HG03039 (cell line): Measurements from ENCODE around the gene DIAPH2.

Source experiments
- ATAC-seq: cut with Tn5 transposase; IDR thresholded peaks from one replicate; pipeline ENCODE4 v1.9.1; 2021; ENCODE audit warnings: mild to moderate bottlenecking, moderate library complexity; ENCODE audit not compliant: unreplicated experiment

DIAPH2 gene

DNA sequence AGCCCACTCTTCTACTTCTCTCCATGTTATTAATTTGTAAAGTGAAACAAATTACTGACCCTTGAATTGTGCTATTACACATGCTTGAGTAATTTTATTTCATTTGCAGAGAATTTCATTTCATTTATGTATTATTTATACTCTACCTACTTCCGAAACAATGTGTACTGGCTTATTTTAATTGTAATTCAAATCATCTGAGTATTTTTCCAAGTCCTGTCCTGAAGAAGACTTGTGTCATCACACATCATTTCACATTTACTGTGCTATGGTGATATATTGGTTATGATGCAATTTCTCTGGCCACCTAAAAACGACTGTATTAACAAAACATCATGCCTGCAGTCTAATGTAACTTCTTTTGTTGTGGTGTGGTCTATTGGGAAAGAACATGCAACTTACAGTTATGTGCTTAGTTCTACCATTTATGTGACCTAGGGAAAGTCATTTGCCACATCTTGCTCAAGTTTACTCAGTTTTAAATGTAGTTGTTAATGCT is 583.6 kb downstream of the DIAPH2 start:
- no peak for ATAC-seq

DNA sequence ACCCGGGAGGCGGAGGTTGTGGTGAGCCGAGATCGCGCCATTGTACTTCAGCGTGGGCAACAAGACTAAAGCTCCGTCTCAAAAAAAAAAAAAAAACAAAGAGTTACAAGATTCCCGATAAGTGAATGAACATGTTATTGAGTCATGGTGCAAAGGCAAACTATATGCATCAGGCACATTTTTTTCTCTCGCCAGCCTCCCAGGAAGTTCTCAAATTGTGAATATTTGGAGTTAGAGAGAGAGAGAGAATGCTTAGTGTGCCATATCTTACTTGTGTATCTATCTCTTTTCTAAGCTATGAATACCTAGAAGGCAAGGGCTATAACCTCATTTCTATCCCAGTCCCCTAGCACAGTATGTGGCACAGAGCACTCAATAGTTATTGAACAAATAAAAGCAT is 599.9 kb downstream of the DIAPH2 start:
- no peak for ATAC-seq

DNA sequence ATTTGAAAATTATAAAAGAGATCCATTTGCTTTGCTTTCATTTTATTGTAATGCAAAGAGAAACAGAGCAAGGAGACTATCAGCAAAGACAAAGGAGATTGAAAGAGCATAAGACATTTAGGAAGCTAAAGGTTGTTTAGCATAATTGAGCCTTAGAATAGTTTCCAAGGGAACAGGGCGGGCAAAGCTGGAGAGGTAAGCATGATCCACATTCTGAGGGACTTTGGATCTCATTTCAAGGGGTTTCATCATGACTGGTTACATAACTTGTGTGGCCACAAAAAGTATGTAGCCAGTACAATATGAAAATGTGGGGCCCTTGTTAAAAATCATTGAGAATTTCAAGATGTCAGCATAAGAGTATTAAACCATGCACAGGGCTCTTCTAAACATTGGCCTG is 605.6 kb downstream of the DIAPH2 start:
- no peak for ATAC-seq

DNA sequence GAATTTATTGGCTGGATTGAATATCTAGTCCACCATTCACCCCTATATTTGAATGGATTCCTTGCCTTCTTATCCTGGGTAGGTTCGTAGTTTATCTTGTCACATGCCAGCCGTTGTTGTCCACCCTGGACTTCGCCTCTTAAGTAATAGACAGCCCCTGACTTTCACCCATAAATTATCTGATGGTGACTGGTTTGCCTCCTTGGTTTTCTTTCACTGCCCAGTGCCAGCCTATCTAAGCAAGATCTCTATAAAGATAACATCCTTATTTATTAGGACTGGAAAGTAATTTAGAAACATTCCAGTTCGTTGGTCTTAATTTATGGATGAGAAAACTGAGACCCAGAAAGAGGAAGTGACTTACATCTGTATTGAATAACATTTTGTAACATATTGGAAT is 609.4 kb downstream of the DIAPH2 start:
- no peak for ATAC-seq

DNA sequence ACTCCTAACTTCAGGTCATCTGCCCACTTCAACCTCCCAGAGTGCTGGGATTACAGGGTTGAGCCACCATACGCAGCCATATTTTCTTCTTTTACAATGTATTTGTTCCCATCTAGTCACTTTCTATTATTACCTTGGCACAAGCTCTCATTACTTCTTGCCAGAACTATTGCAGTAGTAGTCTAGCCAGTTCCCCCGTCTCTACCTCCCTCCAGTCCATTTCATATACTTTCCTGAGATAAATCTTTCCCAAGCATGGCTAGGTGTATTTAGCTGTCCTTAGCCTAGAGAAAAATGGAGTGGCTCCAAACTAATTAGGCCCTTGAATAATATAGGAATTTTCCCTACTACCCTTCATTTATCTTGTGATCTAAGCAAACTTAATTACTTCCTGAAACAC is 611.3 kb downstream of the DIAPH2 start:
- ATAC-seq, result no peak

DNA sequence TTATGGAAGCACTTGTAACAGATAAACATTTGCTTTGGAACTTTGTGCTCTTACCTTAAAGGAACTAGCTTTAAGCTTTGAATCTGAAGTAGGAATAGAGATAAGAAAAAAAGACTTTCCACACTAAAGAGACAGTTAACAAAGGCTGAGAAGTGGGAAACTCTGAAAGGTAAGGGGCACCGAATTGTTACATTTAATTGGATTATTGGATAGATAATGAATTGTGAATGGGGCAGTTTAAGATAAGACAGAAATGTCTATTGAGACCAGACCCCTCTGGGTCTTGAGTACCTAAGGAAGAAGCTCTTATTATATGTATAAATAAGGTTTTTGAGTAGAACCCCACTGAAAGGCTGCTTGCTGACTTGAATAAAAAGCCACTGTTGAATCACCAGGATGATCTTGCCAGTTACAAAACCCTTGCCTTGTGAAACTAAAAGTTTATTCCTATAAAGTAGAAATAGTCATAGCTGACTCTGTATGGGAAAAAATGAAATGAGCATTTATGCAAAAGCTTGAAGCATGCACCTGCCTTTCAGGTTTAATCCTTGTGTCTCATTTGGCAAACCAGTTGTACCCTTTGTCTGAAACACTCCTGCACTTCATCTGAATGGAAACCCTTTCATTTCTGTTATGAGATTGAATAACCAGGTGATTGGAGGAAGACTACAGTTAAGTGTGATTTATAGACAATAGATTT is 622.3 kb downstream of the DIAPH2 start:
- no peak for ATAC-seq

DNA sequence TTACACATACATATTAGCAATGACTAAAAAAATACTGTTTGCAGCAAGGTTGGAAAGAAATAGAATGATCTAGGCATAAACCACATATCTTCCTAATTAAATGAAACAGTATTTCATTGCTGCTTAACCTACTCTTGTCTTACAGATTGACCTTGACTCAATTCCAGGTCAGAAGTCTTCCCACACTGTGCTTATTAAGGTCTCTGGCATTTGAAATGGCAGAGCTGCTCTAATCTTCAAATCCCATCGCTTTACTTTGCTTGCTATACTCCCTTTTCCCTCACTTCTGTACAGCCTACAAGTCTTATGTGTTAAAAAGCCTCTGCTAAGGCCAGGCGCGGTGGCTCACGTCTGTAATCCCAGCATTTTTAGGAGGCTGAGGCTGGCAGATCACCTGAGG is 623.5 kb downstream of the DIAPH2 start:
- ATAC-seq, result no peak

DNA sequence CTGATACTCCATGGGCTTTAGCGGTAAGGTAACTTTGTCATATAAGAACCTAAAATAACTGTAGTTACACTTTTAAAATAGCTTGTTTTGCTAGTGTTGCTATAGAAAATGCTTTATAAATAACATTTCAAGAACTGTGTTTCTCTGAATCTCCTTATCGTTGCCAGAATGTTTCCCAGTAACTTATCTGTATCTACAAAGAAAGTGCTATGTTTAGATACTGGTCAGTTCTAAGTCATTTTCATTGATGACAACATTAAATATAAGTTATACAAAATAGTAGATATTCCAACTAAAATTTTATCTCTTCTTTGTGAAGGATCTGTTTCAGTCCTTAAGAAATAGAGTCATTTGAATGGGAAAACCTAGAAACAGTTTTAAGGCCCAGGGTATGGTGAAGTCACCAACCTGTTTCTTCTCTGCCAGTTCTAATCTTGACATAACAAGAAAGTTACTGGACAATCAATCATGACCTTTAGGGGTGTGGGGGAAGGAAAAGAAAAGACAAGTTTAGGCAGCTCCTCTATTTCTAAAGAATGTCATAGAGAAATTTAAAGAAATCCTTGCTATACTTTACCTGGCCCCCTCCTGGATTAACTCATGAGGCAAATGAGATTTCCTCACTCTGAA is 625.0 kb downstream of the DIAPH2 start:
- ATAC-seq, result no peak

DNA sequence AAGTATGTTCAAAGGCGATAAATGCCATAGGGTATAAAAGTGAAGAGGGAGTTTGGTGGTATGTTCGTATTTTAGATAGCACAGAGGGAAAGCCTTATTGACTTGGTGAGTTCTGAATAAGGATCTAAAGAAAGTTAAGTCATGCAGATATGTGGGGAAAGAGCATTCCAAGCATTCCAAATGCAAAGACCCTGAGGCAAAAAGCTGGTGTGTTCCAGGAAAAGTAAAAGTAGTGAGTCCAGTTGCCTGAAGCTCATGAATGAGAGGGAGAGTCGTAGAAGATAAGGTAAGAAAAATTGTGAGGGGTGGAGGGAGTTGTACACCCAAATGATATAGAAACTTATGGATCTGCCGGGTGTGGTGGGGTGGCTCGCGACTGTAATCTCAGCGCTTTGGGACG is 625.7 kb downstream of the DIAPH2 start:
- no peak for ATAC-seq

DNA sequence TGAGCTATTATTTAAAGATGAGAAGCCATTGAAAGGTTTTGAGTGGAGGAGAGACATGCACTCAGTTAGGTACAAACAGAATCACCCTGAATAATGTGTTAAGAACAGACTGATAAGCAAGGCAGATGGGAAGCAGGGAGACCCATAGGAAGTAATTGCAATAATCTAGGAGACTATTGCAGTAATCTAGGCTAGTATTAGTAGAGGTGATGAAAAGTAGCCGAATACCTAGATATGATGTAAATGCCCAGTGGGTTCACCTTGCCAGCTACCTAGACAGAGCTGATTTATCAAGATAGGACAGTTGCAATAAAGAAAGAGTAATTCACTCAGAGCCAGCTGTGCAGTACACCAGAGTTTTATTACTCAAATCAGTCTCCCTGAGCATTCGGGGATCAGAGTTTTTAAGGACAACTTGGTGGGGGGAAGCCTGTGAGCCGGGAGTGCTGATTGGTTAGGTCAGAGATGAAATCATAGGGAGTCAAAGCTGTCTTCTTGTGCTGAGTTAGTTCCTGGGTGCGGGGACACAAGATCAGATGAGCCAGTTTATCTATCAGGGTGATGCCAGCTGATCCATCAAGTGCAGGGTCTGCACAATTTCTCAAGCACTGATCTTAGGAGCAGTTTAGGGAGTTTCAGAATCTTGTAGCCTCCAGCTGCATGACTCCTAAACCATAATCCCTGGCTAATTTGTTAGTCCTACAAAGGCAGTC is 626.6 kb downstream of the DIAPH2 start:
- no peak for ATAC-seq

DNA sequence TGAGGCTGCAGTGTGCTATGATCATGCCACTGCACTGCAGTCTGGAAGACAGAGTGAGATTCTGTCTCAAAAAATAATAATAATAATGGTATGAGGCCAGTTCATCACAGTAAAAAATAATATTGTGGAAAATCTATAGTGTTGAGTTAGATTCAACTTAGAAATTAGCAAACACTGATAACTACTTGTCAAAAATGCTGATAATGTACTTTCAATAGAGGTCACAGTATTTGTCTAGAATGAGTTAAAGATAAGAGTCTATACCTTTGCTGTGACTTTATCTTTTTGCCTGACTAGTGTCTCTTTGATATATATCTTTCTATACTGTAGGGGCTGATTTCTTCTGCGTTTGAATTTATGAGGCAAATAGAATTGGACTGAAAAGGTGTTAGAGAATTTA is 629.7 kb downstream of the DIAPH2 start:
- no peak for ATAC-seq

DNA sequence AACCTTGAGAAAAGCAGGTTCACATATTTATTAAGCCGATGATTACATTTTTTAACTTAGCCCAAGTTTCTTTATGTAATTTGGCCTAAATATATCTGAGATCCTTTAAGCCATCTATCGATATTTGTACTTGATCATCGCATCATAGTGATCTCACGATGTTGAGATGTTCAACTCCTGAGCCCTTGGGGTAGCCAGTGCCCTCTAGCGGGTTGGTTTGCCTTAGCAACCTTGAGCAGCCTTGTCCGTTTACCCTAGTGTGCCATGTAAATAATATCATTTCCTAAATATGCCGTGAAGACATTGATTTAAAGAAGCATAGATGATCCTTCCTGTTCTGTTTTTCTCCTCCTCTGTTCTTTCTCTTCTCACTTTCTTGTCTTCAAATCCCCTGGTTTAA is 631.3 kb downstream of the DIAPH2 start:
- ATAC-seq, result no peak

DNA sequence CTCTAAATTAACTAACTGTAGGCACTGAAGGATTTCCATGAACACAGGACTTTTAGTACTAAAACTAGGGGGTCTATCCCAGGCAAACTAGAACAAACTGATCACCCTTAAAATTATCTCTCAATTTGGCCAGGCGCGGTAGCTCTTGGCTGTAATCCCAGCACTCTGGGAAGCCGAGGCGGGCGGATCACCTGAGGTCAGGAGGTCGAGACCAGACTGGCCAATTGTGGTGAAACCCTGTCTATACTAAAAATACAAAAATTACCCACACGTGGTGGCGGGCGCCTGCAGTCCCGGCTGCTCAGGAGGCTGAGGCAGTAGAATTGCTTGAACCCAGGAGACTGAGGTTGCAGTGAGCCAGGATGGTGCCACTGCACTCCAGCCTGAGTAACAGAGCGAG is 635.7 kb downstream of the DIAPH2 start:
- ATAC-seq, result no peak

DNA sequence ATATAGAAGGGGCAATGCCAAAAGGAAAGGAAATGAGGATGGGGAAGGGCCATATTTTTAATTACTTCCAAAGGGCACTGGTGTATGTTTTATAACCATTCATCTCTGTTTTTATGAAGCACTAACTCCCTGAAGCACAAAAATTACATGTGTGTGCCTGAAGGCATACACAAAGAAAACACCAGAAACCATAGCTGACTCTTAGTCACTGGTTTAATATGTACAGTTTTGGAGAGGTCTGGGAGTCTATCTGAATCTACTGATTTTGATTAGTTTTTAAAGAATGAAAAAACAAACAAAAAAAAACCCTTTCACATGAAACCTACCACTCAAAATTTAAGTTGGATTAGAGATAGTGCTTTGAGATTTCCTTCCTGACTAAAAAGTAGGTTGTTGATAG is 637.8 kb downstream of the DIAPH2 start:
- no peak for ATAC-seq

DNA sequence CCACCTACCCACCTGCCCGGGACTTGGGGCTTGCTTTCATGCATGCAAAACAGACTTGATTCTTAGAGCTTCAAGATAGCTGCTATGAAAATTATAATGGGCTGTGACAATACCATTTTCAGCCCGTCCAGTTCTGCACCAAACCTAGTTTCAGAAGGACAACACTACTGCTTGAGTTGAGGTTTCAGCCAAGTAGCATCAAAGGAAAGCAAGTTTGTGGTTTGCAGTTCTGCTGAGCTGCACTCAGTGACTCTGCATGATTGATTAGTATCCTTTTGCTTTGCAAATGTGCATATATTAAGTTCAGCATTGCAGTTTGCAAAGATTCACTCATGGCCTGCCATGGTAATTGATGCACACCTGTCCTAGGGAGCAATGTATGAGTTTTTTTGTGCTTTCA is 641.8 kb downstream of the DIAPH2 start:
- ATAC-seq, result peak; percentile 94

DNA sequence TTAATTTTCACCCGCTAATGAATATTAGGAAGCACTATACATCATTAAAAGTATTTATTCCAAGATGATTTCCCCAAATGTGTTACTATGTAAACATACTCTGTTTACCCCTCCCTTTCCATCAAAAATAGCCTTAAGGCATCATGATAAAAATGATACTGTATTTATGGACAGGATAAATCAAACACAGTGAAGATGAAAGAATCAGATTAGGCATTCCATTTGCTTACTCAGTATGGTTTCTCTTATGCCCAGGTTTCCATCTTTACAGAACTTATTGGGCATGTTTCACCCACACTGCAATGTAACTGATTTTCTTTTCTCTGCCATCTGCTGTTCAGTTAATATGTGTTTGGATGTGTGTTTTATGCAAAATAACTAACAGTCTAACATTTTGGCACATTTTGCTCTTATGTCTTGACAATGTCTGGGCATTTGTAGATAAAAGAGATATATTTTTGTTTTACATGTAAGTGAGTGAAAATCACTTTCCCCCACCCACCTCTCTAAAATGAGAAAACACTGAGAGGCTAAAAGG is 644.3 kb downstream of the DIAPH2 start:
- no peak for ATAC-seq

DNA sequence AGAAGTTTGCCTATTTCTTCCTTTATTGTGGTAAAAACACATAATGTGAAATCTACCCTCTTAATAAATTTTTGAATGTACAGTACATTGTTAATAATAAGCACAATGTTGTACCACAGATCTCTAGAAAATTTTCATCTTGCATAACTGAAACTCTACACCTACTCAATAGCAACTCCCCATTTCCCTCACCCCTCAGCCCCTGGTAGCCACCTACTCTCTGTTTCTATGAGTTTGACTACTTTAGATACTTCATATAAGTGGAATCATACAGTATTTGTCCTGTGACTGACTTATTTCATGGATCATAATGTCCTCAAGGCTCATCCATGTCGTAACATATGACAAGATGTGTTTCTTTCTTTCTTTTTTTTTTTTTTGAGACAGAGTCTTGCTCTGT is 645.5 kb downstream of the DIAPH2 start:
- ATAC-seq, result no peak

DNA sequence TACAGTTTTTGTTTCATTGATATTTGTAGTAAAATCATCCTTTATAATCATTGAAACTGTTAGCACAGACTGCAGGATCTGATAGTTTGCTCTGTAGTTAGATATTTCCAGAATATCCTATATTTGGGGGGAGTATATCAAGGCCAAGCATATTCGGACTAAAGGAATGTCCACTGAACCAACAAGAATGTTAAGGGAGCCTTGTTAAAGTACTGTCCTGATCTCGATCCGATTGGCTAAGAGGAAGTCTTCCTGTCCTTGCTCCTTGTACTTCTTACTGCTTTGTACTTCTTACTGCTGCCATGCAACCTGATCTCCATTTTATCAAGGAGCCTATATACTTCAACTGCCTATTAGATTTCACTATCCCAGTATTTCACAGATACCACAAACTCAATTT is 648.3 kb downstream of the DIAPH2 start:
- no peak for ATAC-seq

DNA sequence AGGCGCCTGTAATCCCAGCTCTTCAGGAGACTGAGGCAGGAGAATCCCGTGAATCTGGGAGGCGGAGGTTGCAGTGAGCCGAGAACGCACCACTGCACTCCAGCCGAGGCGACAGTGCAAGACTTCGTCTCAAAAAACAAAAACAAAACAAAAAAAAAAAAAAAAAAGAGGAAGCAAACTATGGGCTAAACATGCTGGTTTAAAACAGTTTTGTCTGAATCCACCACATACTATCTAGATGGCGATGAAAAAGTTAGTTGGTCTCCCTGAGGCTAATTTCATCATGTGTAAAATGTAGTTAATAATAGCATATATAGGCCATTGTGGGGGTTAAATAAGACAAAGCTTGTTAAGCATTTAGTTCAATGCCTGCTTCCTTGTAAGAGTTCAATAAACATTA is 650.2 kb downstream of the DIAPH2 start:
- no peak for ATAC-seq

DNA sequence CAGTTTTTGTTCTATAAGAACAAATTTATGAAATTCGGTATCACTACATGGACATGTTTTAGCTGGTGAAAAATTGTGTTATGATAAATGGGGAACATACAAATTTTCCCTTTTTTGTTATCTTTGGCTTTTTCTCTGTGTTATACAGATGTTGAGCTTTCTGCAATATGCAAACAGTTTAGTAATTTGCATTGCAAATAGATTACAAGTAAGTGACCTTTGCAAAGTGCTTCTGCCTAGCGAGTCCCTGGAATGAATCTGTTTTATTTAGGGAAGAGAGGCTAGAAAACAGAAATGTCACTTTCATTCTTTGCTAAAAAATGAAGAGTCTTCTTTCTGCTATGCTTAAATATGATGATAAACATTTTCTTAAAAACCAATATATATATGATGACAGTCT is 660.1 kb downstream of the DIAPH2 start:
- no peak for ATAC-seq

DNA sequence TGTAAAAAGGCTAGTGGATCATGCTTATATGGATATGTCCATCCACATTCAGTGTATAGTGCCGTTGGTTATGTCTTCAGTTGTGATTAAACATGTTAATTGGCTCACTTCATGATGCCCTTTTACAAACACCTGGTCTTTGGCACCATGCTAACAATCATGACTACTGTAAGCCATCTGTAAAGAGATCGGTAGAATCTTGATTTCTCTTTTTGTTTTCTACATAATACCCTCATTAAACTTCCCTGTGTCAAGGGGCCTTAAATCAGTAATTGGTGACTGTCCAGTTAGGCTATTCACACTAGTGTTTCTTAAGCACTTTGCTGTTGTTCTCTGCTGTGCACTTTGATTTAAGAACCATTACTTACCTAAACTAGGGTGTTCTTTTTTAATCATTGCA is 674.3 kb downstream of the DIAPH2 start:
- ATAC-seq, result no peak

DNA sequence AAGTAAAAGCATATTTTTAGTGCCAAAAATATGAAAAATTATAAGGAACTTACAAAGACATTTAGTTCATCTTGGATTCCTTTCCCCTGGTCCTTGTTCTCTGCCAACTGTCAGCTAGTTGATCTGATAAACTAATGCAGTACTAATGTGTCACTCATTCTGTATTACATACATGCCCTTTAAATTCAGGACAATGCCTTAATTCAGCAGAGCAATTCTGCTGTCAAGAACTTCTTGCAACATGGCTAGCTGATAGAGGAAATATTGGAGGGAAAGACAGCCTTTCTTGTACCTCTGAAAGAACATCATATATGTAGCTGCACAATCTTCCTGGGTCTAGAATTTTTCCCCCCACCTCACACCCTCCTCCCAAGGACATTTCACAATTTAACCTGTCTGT is 679.2 kb downstream of the DIAPH2 start:
- no peak for ATAC-seq
